HEK293 (cell line): ENCODE data around the gene RPRD2.
A peak's percentile ranks its signal among the peaks of the same experiment; 100 is the strongest.

ENCODE experiments used
- CTCF ChIA-PET: fragments of 350-600 bp; formaldehyde crosslinking; extraction: SDS; loops from one replicate; lab custom pipeline; 2021; ENCODE audit warnings: antibody characterized with exemption; lab: Yijun Ruan, JAX
- POLR2A ChIA-PET: fragments of 300-600 bp; formaldehyde crosslinking; extraction: SDS; loops from one replicate; lab custom pipeline; 2020; ENCODE audit warnings: antibody characterized with exemption, inconsistent platforms; lab: Yijun Ruan, JAX
- H3K27ac ChIP-seq: fragments of 200-500 bp; sonication (Bioruptor generic); 2 replicates; pipeline ENCODE4 v1.5.1; 2014; ENCODE audit warnings: low read depth, low read length, control low read depth, inconsistent platforms; ENCODE audit errors: extremely low read depth
- H3K36me3 ChIP-seq, 2 experiments: fragments of 200-500 bp in 1 of 2; sonication (Bioruptor generic) in 1 of 2; 1 replicate in 1 of 2; 2 replicates in 1 of 2; pipeline ENCODE4 v1.5.1; 2014 to 2017; ENCODE audit warnings: inconsistent platforms in 2 of 2, low read length in 2 of 2; ENCODE audit not compliant: control insufficient read depth in 2 of 2, insufficient read depth in 1 of 2
- H3K4me1 ChIP-seq: fragments of 200-500 bp; sonication (Bioruptor generic); 2 replicates; pipeline ENCODE4 v1.5.1; 2014; ENCODE audit warnings: mild to moderate bottlenecking, low read length, inconsistent platforms; ENCODE audit not compliant: control insufficient read depth, insufficient read depth
- H3K4me3 ChIP-seq: 2 replicates; pipeline ENCODE4 v1.5.1; 2011; ENCODE audit warnings: low read depth, mild to moderate bottlenecking, control low read depth, low read length, moderate library complexity
- H3K9me3 ChIP-seq: fragments of 200-500 bp; sonication (Bioruptor generic); 2 replicates; pipeline ENCODE4 v1.5.1; 2014; ENCODE audit warnings: low read depth, low read length, inconsistent platforms; ENCODE audit not compliant: control insufficient read depth, insufficient read depth
- HOXC10 ChIP-seq: sonication (generic); formaldehyde crosslinking; IDR thresholded peaks from 2 replicates; pipeline ENCODE4 v1.8.1; 2023; ENCODE audit warnings: mild to moderate bottlenecking, missing genetic modification reagents
- OSR2 ChIP-seq: fragments of 450-650 bp; formaldehyde crosslinking; IDR thresholded peaks from 2 replicates; pipeline ENCODE4 v1.5.1; 2016; ENCODE audit warnings: missing biosample characterization, missing genetic modification characterization
- PRDM1 ChIP-seq: fragments of 450-650 bp; formaldehyde crosslinking; IDR thresholded peaks from 2 replicates; pipeline ENCODE4; 2016; ENCODE audit warnings: missing biosample characterization, missing genetic modification characterization
- SCRT2 ChIP-seq: fragments of 450-650 bp; formaldehyde crosslinking; IDR thresholded peaks from 2 replicates; pipeline ENCODE4 v1.5.1; 2016; ENCODE audit warnings: missing biosample characterization, missing genetic modification characterization
- ZBTB1 ChIP-seq: fragments of 450-650 bp; formaldehyde crosslinking; IDR thresholded peaks from 2 replicates; pipeline ENCODE4 v1.5.1; 2016; ENCODE audit warnings: missing biosample characterization, missing genetic modification characterization
- ZFP41 ChIP-seq: fragments of 450-650 bp; formaldehyde crosslinking; IDR thresholded peaks from 2 replicates; pipeline ENCODE4 v1.5.1; 2016; ENCODE audit warnings: missing biosample characterization, missing genetic modification characterization, borderline replicate concordance
- ZNF114 ChIP-seq: fragments of 450-650 bp; formaldehyde crosslinking; IDR thresholded peaks from 2 replicates; pipeline ENCODE4 v1.5.0; 2017; ENCODE audit warnings: missing biosample characterization, missing genetic modification characterization
- ZNF121 ChIP-seq: fragments of 450-650 bp; formaldehyde crosslinking; IDR thresholded peaks from 2 replicates; pipeline ENCODE4 v1.5.1; 2016; ENCODE audit warnings: missing biosample characterization, missing genetic modification characterization
- ZNF211 ChIP-seq: fragments of 450-650 bp; formaldehyde crosslinking; IDR thresholded peaks from 2 replicates; pipeline ENCODE4 v1.5.1; 2016; ENCODE audit warnings: low read depth, missing biosample characterization, missing genetic modification characterization
- ZNF266 ChIP-seq: fragments of 450-650 bp; formaldehyde crosslinking; IDR thresholded peaks from 2 replicates; pipeline ENCODE4 v1.5.1; 2016; ENCODE audit warnings: missing biosample characterization, missing genetic modification characterization, low read depth
- ZNF394 ChIP-seq: fragments of 450-650 bp; formaldehyde crosslinking; IDR thresholded peaks from 2 replicates; pipeline ENCODE4 v1.5.1; 2016; ENCODE audit warnings: missing biosample characterization, missing genetic modification characterization, mild to moderate bottlenecking, moderate library complexity, borderline replicate concordance
- ZNF629 ChIP-seq: fragments of 450-650 bp; formaldehyde crosslinking; IDR thresholded peaks from 2 replicates; pipeline ENCODE4 v1.5.1; 2017; ENCODE audit warnings: missing biosample characterization, missing genetic modification characterization
- ZNF670 ChIP-seq: fragments of 450-650 bp; formaldehyde crosslinking; IDR thresholded peaks from 2 replicates; pipeline ENCODE4 v1.5.1; 2016; ENCODE audit warnings: missing biosample characterization, missing genetic modification characterization, low read depth
- TF ChIP-seq, protein P1 (sequence below): fragments of 450-650 bp; formaldehyde crosslinking; IDR thresholded peaks from 2 replicates; pipeline ENCODE4 v1.5.1; 2016; ENCODE audit warnings: missing biosample characterization, missing genetic modification characterization
- TF ChIP-seq, protein P2 (sequence below): fragments of 450-650 bp; formaldehyde crosslinking; IDR thresholded peaks from 2 replicates; pipeline ENCODE4 v1.5.1; 2017; ENCODE audit warnings: missing biosample characterization, missing genetic modification characterization
- TF ChIP-seq, protein P3 (sequence below): fragments of 450-650 bp; formaldehyde crosslinking; IDR thresholded peaks from 2 replicates; pipeline ENCODE4 v1.5.1; 2016; ENCODE audit warnings: missing biosample characterization, missing genetic modification characterization

RPRD2 gene

DNA sequence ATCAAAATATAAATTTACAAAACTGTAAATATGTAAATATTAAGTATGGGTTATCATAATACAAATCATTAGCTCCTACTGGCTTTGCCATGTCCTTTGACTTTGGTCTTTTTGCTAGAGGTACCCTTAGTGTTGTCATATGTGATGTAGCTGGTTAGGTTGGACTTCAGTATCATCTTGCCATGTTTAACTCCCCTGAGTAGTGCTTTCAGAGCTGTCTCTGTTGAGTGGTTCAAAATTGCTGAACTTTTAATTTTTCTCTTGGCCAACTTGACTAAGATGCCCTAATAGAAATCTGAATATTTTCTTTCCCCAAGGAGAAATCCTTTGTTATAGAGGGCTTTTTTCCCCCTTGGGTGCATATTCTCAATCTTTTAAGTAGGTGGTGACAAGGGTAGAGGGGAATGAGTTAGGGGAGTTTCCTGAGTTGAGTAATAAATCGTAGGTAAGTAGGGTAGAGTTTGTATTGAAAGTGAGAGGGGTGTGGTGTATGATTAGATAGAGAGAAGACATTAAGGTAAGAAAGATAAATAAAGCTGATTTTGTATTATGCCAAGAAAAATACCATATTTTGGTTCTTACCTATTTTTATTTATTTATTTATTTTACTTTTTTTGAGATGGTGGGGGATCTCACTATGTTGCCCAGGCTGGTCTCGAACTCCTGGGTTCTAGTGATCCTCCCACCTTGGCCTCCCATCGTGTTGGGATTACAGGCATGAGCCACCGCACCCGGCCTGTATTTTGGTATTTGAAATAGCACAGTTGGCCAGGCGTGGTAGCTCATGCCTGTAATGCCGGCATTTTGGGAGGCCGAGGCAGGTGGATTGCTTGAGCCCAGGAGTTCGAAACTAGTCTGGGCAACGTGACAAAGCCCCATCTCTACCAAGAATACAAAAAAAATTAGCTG lies 21.8 kb downstream of the RPRD2 start:
- CTCF ChIA-PET: no interaction called here

DNA sequence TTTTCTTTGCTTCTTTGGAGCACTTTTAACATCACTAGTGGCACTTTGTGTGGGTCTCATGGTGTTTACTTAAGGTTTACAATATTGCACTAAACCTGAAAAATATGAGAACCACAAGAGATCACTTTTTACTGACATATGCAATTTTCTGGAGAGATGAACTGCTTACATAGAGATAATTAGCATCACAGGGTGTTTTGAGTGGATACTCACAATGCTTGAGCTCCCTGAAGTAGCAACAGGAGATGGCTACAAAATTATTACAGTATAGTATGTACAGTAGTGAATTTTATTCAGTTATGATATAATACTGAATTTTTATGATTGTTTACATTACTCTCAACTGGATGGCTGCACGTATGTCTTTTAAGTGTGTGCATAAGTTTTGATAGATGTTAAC lies 22.6 kb downstream of the RPRD2 start:
- POLR2A ChIA-PET: no interaction called here
- Histone ChIP-seq H3K27ac (no peak overlapping the region), H3K36me3 (no peaks in the 10 kb centered on the region; a peak in 1 of 3 replicates), H3K9me3 (no peaks in the 10 kb centered on the region), H3K4me3 (no peak overlapping the region), H3K4me1 (peaks cover 10% of the 10 kb centered on the region; the same call in 1 of the 2 replicates)
- CTCF ChIA-PET: no interaction called here
- TF ChIP-seq SCRT2 (tag by site-specific recombination) (peak; percentile 36; the same call in 1 of the 2 replicates), ZNF266 (tag by site-specific recombination) (no peak), ZNF670 (tag by site-specific recombination) (no peak), OSR2 (tag by site-specific recombination) (peak; percentile 46; the same call in 1 of the 2 replicates), ZFP41 (tag by site-specific recombination) (no peak)
- TF ChIP-seq, protein P1, sequence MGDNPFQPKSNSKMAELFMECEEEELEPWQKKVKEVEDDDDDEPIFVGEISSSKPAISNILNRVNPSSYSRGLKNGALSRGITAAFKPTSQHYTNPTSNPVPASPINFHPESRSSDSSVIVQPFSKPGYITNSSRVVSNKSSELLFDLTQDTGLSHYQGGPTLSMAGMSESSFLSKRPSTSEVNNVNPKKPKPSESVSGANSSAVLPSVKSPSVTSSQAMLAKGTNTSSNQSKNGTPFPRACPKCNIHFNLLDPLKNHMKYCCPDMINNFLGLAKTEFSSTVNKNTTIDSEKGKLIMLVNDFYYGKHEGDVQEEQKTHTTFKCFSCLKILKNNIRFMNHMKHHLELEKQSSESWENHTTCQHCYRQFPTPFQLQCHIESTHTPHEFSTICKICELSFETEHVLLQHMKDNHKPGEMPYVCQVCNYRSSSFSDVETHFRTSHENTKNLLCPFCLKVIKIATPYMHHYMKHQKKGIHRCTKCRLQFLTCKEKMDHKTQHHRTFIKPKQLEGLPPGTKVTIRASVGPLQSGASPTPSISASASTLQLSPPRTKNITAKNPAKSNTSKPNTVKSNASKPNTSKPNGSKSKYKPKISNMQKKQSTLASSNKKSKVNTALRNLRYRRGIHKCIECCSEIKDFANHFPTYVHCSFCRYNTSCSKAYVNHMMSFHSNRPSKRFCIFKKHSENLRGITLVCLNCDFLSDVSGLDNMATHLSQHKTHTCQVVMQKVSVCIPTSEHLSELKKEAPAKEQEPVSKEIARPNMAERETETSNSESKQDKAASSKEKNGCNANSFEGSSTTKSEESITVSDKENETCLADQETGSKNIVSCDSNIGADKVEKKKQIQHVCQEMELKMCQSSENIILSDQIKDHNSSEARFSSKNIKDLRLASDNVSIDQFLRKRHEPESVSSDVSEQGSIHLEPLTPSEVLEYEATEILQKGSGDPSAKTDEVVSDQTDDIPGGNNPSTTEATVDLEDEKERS (tag by site-specific recombination): no peak
- TF ChIP-seq, protein P2, sequence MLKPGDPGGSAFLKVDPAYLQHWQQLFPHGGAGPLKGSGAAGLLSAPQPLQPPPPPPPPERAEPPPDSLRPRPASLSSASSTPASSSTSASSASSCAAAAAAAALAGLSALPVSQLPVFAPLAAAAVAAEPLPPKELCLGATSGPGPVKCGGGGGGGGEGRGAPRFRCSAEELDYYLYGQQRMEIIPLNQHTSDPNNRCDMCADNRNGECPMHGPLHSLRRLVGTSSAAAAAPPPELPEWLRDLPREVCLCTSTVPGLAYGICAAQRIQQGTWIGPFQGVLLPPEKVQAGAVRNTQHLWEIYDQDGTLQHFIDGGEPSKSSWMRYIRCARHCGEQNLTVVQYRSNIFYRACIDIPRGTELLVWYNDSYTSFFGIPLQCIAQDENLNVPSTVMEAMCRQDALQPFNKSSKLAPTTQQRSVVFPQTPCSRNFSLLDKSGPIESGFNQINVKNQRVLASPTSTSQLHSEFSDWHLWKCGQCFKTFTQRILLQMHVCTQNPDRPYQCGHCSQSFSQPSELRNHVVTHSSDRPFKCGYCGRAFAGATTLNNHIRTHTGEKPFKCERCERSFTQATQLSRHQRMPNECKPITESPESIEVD (tag by site-specific recombination): peak; percentile 86
- TF ChIP-seq, all 188 proteins: peak for 3

More for the DNA sequence above, 21.8 kb downstream of the RPRD2 start:
- no peak for TF ChIP-seq ZNF114 (tag by site-specific recombination)
- TF ChIP-seq HOXC10: no peak
- TF ChIP-seq ZNF211 (tag by site-specific recombination): no peak
- TF ChIP-seq ZNF121 (tag by site-specific recombination): peak; percentile 92
- TF ChIP-seq ZNF629 (tag by site-specific recombination): no peak
- H3K36me3 ChIP-seq: no peaks in the 10 kb centered on the region; a peak in 1 of 3 replicates
- H3K9me3 ChIP-seq: no peaks in the 10 kb centered on the region
- H3K4me3 ChIP-seq: no peak overlapping the region
- no peak overlapping the region for H3K27ac ChIP-seq
- POLR2A ChIA-PET: interaction anchor here (1.0 kb wide), 1 partner anchor 22 kb away, joined by 3 read pairs; the partner anchor contains the start of gene RPRD2
- H3K4me1 ChIP-seq: peaks cover 10% of the 10 kb centered on the region; the same call in 1 of the 2 replicates

DNA sequence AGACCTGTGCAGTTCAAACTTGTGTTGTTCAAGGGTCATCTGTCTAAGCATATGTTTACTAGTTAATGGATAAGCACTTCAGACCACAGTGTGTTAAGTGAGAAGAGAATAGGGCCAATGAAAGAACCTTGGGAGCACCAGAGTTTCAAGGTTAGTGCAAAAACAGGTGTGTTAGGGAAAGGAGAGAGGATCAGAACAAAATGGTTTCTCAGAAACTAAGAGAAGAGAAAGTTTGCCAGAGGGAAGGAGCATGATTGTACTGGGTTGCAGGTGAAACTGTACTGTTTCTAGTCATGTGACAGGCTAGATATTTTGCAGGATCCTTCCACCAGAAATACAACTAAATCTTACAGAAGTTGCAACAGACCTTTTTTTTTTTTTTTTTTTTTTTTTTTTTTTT lies 23.3 kb downstream of the RPRD2 start:
- H3K27ac ChIP-seq: no peak overlapping the region
- CTCF ChIA-PET: no interaction called here

More for the DNA sequence above, 23.3 kb downstream of the RPRD2 start:
- H3K4me3 ChIP-seq: no peak overlapping the region
- H3K4me1 ChIP-seq: peaks cover 10% of the 10 kb centered on the region; the same call in 1 of the 2 replicates
- H3K36me3 ChIP-seq: no peaks in the 10 kb centered on the region; a peak in 1 of 3 replicates
- no peaks in the 10 kb centered on the region for H3K9me3 ChIP-seq
- POLR2A ChIA-PET: no interaction called here
- TF ChIP-seq PRDM1 (tag by site-specific recombination) (peak; percentile 68; the same call in 1 of the 2 replicates), ZBTB1 (tag by site-specific recombination) (no peak), ZNF394 (tag by site-specific recombination) (no peak)
- TF ChIP-seq, protein P3, sequence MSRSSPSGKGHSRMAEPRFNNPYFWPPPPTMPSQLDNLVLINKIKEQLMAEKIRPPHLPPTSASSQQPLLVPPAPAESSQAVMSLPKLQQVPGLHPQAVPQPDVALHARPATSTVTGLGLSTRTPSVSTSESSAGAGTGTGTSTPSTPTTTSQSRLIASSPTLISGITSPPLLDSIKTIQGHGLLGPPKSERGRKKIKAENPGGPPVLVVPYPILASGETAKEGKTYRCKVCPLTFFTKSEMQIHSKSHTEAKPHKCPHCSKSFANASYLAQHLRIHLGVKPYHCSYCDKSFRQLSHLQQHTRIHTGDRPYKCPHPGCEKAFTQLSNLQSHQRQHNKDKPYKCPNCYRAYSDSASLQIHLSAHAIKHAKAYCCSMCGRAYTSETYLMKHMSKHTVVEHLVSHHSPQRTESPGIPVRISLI (tag by site-specific recombination): peak; percentile 92; the same call in 1 of the 2 replicates
